Measurements from ENCODE around the gene TMOD1.

GRCh38 chr9:97600531-97601227 is 99.2 kb downstream of the TMOD1 start:
- TF ChIP-seq, protein P1, sequence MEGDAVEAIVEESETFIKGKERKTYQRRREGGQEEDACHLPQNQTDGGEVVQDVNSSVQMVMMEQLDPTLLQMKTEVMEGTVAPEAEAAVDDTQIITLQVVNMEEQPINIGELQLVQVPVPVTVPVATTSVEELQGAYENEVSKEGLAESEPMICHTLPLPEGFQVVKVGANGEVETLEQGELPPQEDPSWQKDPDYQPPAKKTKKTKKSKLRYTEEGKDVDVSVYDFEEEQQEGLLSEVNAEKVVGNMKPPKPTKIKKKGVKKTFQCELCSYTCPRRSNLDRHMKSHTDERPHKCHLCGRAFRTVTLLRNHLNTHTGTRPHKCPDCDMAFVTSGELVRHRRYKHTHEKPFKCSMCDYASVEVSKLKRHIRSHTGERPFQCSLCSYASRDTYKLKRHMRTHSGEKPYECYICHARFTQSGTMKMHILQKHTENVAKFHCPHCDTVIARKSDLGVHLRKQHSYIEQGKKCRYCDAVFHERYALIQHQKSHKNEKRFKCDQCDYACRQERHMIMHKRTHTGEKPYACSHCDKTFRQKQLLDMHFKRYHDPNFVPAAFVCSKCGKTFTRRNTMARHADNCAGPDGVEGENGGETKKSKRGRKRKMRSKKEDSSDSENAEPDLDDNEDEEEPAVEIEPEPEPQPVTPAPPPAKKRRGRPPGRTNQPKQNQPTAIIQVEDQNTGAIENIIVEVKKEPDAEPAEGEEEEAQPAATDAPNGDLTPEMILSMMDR (IDR thresholded peaks at IDR 0.05; ENCODE audit: low read depth, low read length) = no peak
- TF ChIP-seq EZH2phosphoT487 (IDR thresholded peaks at IDR 0.05; ENCODE audit: low read depth) = no peak

All from OCI-LY3 (cell line).